Mammary epithelial cell (primary cell): ENCODE data around the gene COL11A1.

Source experiments
- CTCF ChIP-seq, 2 donors: IDR thresholded peaks in 1 of 2; conservative IDR thresholded peaks in 1 of 2; 2 replicates each; pipeline ENCODE4 v1.5.1; 2011 to 2012; ENCODE audit warnings: inconsistent platforms in 2 of 2, low read length in 2 of 2, mild to moderate bottlenecking in 2 of 2, control low read depth in 1 of 2, low read depth in 1 of 2; ENCODE audit not compliant: insufficient read depth in 1 of 2; ENCODE audit errors: extremely low read depth in 1 of 2
- EZH2 ChIP-seq: IDR thresholded peaks from 2 replicates; pipeline ENCODE4 v1.6.1; 2012; ENCODE audit warnings: low read length, inconsistent platforms, borderline replicate concordance

GRCh38 chr1:103109311-103109920 is 1.1 kb upstream of the COL11A1 start:
- no peak for TF ChIP-seq CTCF (conservative IDR thresholded peaks at IDR 0.05 in 1 of 2, IDR thresholded peaks at IDR 0.05 in 1 of 2; ENCODE audit: extremely low read depth in 1 of 2, insufficient read depth in 1 of 2, low read depth in 1 of 2, low read length in 2 of 2)
- TF ChIP-seq EZH2 = no peak
